A673 (cell line): ENCODE measurements around the gene NUCB1.

Experiments used
- CTCF ChIP-seq: fragments of 300-800, 200-600 bp; sonication (generic); conservative IDR thresholded peaks from 2 replicates; pipeline ENCODE4 v1.5.1; 2017; ENCODE audit warnings: low read depth, mild to moderate bottlenecking, antibody characterized with exemption, low read length, moderate library complexity, mixed read lengths
- EZH2 ChIP-seq: fragments of 200-600 bp; sonication (generic); IDR thresholded peaks from 2 replicates; pipeline ENCODE4 v1.6.1; 2017; ENCODE audit warnings: borderline replicate concordance, low read depth, mild to moderate bottlenecking, mixed read lengths, antibody characterized with exemption, low read length; ENCODE audit not compliant: poor library complexity, severe bottlenecking

GRCh38 chr19:48968813-48969218 lies 68.7 kb downstream of the NUCB1 start:
- TF ChIP-seq CTCF (no peak), EZH2 (no peak)
